Measurements from ENCODE around the gene PLXND1. TPM values are rescaled to one million over a fixed set of nuclear protein-coding genes. Genes with fewer than 3 reads are reported as not detected.

PLXND1 gene
- total and polyA plus RNA-seq, 11 donors, result 40.8 to 218 (median 66.4) TPM

DNA sequence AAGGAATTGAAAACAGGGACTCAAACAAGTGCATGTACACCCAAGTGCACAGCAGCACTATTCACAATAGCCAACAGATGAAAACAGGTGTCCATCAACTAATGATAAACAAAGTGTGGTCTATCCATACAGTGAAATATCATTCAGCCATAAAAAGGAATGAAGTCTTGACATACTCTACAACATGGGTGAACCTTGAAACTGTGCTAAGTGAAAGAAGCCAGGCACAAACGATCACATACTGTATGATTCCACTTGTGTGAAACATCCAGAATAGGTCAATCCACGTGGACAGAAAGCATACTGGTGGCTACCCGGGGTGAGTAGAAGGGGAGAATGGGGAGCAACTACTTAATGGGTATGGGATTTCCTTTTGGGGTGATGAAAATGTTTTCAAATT, 29.6 kb upstream of the PLXND1 start:
- Histone ChIP-seq H3K4me1 (no peaks in the 10 kb centered on the region), H3K4me3 (no peak overlapping the region), H3K36me3 (no peaks in the 10 kb centered on the region), H3K27me3 (no peaks in the 10 kb centered on the region), H3K9me3 (peaks cover 0 to 8% (median 0%) of the 10 kb centered on the region in 12 donors), H3K27ac (no peak overlapping the region)
- 73 to 91% (median 91%) methylated on average over 3 of the region's 3 CpGs for WGBS, 4 donors
- DNase-seq (no peak), ATAC-seq (no peak)
- intact Hi-C loops (cut with DNase I), result loop anchor here in 2 of 10 donors (10.0 kb wide), 2 partner anchors 359 to 369 kb away; no protein-coding TSS in a partner anchor
- TF ChIP-seq, protein P1, sequence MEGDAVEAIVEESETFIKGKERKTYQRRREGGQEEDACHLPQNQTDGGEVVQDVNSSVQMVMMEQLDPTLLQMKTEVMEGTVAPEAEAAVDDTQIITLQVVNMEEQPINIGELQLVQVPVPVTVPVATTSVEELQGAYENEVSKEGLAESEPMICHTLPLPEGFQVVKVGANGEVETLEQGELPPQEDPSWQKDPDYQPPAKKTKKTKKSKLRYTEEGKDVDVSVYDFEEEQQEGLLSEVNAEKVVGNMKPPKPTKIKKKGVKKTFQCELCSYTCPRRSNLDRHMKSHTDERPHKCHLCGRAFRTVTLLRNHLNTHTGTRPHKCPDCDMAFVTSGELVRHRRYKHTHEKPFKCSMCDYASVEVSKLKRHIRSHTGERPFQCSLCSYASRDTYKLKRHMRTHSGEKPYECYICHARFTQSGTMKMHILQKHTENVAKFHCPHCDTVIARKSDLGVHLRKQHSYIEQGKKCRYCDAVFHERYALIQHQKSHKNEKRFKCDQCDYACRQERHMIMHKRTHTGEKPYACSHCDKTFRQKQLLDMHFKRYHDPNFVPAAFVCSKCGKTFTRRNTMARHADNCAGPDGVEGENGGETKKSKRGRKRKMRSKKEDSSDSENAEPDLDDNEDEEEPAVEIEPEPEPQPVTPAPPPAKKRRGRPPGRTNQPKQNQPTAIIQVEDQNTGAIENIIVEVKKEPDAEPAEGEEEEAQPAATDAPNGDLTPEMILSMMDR (IDR thresholded peaks at IDR 0.05), result no peak
- TF ChIP-seq POLR2A (IDR thresholded peaks at IDR 0.05), result no peak

DNA sequence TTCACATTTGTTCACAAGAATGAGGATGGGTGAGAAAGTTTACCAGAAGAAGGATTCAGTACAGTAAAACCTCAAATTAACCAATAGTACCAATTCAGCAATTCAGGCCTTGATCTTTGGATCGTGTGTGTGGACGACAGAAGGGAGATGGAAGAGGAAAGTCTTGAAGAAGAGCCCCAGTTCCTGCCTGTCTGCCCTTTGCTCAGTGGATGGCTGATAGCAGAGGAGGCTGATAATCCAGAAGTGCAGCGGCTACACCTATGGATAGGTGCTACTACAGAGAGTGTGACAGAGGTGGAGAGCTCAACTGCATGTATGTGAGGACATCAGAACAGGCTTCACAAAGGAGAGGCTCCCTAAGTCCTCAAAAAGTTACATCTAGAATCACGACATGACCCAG, 29.2 kb upstream of the PLXND1 start:
- Histone ChIP-seq H3K36me3 (no peaks in the 10 kb centered on the region), H3K27ac (no peak overlapping the region), H3K4me3 (no peak overlapping the region), H3K27me3 (no peaks in the 10 kb centered on the region), H3K4me1 (no peaks in the 10 kb centered on the region), H3K9me3 (peaks cover 0 to 8% (median 0%) of the 10 kb centered on the region in 12 donors)
- DNase-seq (no peak), ATAC-seq (no peak)
- intact Hi-C loops (cut with DNase I), result loop anchor here in 2 of 10 donors (10.0 kb wide), 2 partner anchors 359 to 369 kb away; no protein-coding TSS in a partner anchor
- WGBS, 4 donors, result 90 to 97% (median 95%) methylated on average over 4 of the region's 4 CpGs
- no peak for TF ChIP-seq POLR2A (IDR thresholded peaks at IDR 0.05)
- TF ChIP-seq, protein P1 (IDR thresholded peaks at IDR 0.05), result no peak

DNA sequence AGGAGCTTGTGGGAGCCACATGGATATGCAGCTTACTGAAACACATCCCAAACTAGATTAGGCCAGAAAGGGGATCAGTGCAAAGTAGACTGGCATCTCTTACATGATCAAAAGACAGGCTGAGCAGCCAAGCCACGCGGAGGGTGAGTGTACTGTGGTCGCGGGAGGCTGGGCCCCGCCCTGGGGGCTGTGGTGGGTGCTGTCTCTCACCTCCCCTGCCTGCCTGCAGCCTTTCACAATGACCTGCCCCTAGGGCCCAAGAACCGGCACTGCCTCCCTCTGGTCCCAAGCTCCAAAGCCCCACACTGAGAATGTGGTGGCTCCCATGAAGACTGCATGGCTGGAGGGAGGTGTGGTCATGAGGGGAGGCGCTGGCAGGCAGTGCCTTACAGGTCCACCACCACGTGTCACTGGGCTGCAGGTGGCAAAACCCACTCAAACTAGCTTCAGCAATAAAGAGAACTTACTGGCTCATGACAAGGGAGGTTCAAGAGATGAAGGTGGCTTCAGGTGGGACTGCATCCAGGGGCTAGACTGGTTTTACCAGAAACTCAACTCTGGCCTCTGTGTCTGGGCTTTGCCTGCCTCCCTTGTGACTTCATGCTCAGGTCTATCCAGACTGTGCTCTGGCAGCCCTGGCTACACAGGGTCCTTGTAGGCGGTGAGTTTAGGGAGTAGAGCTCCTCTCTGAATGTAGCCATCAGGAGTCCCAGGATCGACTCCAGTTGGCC, 27.4 kb upstream of the PLXND1 start:
- ATAC-seq (no peak), DNase-seq (no peak)
- Histone ChIP-seq H3K36me3 (no peaks in the 10 kb centered on the region), H3K9me3 (peaks cover 0 to 8% (median 0%) of the 10 kb centered on the region in 12 donors), H3K4me3 (no peak overlapping the region), H3K4me1 (peaks cover 0 to under 1% (median 0%) of the 10 kb centered on the region in 12 donors), H3K27ac (no peak overlapping the region), H3K27me3 (no peaks in the 10 kb centered on the region)
- intact Hi-C loops (cut with DNase I), result loop anchor here in 5 of 10 donors (5.0 to 10.0 kb wide), 5 partner anchors 193 to 371 kb away; no protein-coding TSS in a partner anchor
- 83 to 90% (median 88%) methylated on average over 10 of the region's 10 CpGs for WGBS, 4 donors
- TF ChIP-seq, protein P1 (IDR thresholded peaks at IDR 0.05), result no peak
- no peak for TF ChIP-seq POLR2A (IDR thresholded peaks at IDR 0.05)

DNA sequence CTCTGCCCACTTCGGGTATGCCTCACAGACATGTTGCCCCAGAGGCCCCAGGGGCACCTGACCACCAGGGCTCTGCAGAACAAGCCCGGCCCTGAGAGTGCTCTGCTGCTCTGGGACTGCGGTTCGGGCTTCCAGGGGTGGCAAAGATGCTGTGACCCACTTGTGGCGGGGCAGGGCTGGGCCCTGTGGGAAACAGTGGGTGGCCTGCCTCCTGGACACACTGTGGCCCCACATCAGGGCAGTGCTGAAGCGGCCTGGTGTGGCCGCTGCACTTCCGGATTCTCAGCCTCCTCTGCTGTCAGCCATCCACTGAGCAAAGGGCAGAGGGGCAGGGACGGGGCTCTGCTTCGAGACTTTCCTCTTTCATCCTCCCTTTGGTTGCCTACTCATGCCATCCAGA, 26.5 kb upstream of the PLXND1 start:
- DNase-seq, result no peak
- no peak for TF ChIP-seq POLR2A (IDR thresholded peaks at IDR 0.05)
- TF ChIP-seq, protein P1 (IDR thresholded peaks at IDR 0.05), result no peak
- no peak for ATAC-seq
- no peaks in the 10 kb centered on the region for H3K36me3 ChIP-seq
- H3K4me3 ChIP-seq, result no peak overlapping the region
- whole genome bisulfite sequencing, 4 donors, result 95 to 97% (median 96%) methylated on average over 8 to 10 of the region's 10 CpGs
- no peaks in the 10 kb centered on the region for H3K27me3 ChIP-seq
- H3K27ac ChIP-seq, result no peak overlapping the region
- H3K4me1 ChIP-seq, result peaks cover 0 to 10% (median 5%) of the 10 kb centered on the region in 12 donors
- peaks cover 0 to 8% (median 0%) of the 10 kb centered on the region in 12 donors for H3K9me3 ChIP-seq
- intact Hi-C loops (cut with DNase I), result loop anchor here in 5 of 10 donors (5.0 to 10.0 kb wide), 5 partner anchors 194 to 372 kb away; no protein-coding TSS in a partner anchor
